K562 (cell line): ENCODE results near the gene PDE11A. TPM values are rescaled to one million over a fixed set of nuclear protein-coding genes. Genes with fewer than 3 reads are reported as not detected.

ENCODE experiments used
- BRF1 ChIP-seq: IDR thresholded peaks from 3 replicates; pipeline ENCODE4 v1.6.1; 2011; ENCODE audit warnings: borderline replicate concordance, mild to moderate bottlenecking; ENCODE audit not compliant: insufficient read length; ENCODE audit errors: extremely low read depth
- CBX1 ChIP-seq: sonication (generic); IDR thresholded peaks from 2 replicates; pipeline ENCODE4 v1.6.1; 2016; ENCODE audit warnings: antibody characterized with exemption, low read depth, mild to moderate bottlenecking
- COPS2 ChIP-seq: fragments of 450-650 bp; conservative IDR thresholded peaks from 2 replicates; pipeline ENCODE4 v1.6.1; 2016; ENCODE audit warnings: mild to moderate bottlenecking, moderate library complexity
- ELF1 ChIP-seq: fragments of 200-800 bp; sonication (Bioruptor generic); IDR thresholded peaks from 2 replicates; pipeline ENCODE4 v1.6.1; 2016; ENCODE audit warnings: missing genetic modification characterization, missing compliant biosample characterization
- FOS ChIP-seq: IDR thresholded peaks from 3 replicates; pipeline ENCODE4 v1.6.1; 2011; ENCODE audit not compliant: insufficient read length; ENCODE audit errors: extremely low read depth
- MLLT1 ChIP-seq, 2 experiments: fragments of 450-650 bp; IDR thresholded peaks; 2 replicates each; pipeline ENCODE4 v1.6.1; 2016
- PKNOX1 ChIP-seq: fragments of 450-650 bp; IDR thresholded peaks from 2 replicates; pipeline ENCODE4 v1.6.1; 2016
- POLR2AphosphoS2 ChIP-seq: IDR thresholded peaks from 2 replicates; pipeline ENCODE4 v1.6.1; 2012; ENCODE audit warnings: low read length, improper control_type of control experiment
- POLR3A ChIP-seq: IDR thresholded peaks from 2 replicates; pipeline ENCODE4 v1.6.1; 2011; ENCODE audit warnings: borderline replicate concordance, mild to moderate bottlenecking, moderate library complexity; ENCODE audit not compliant: insufficient read length, insufficient read depth; ENCODE audit errors: extremely low read depth
- RNF2 ChIP-seq: sonication (generic); IDR thresholded peaks from 2 replicates; pipeline ENCODE4 v1.6.1; 2016
- SOX6 ChIP-seq: fragments of 450-650 bp; IDR thresholded peaks from 2 replicates; pipeline ENCODE4 v1.6.1; 2014; ENCODE audit warnings: mild to moderate bottlenecking
- TCF7 ChIP-seq: sonication (generic); IDR thresholded peaks from 2 replicates; pipeline ENCODE4 v1.6.1; 2016; ENCODE audit warnings: antibody characterized with exemption, borderline replicate concordance
- YBX1 ChIP-seq: fragments of 450-650 bp; IDR thresholded peaks from 2 replicates; pipeline ENCODE4 v1.7.1; 2016; ENCODE audit warnings: mild to moderate bottlenecking
- ZBTB40 ChIP-seq, 2 experiments: fragments of 450-650 bp in 1 of 2; sonication (generic) in 1 of 2; formaldehyde crosslinking in 1 of 2; IDR thresholded peaks; 2 replicates each; pipeline versions ENCODE4 v1.7.1 to v1.9.0; 2016 to 2022; ENCODE audit warnings: inconsistent platforms in 1 of 2, mild to moderate bottlenecking in 1 of 2, missing genetic modification reagents in 1 of 2
- ZNF347 ChIP-seq: fragments of 450-650 bp; formaldehyde crosslinking; IDR thresholded peaks from 2 replicates; pipeline ENCODE4 v1.4.0; 2020; ENCODE audit warnings: low read depth, mild to moderate bottlenecking, moderate library complexity
- polyA plus RNA-seq, 8 experiments: library from polyadenylated mRNA; depleted of rRNA in 4 of 8; stranded (reverse) in 5 of 8; unstranded in 3 of 8; fragments of >200 nt; fragmentation: Nextera tagmentation in 2 of 8; fragmentation: Illumina TruSeq in 1 of 8; extraction: Ambion mirVana in 2 of 8; extraction: Trizol in 1 of 8; gene quantifications; 2 replicates each; pipeline versions ENCODE4 v1.2.1 to v1.2.3, GENCODE V29; 2011 to 2014; ENCODE audit warnings: inconsistent platforms in 1 of 8, missing spikeins in 1 of 8
- total RNA-seq, 7 experiments: library from RNA; depleted of rRNA in 6 of 7; stranded (reverse); fragments of >200 nt in 6 of 7; fragmentation: Illumina TruSeq in 2 of 7; extraction: Trizol in 2 of 7; gene quantifications; 2 replicates each; pipeline versions ENCODE4 v1.2.1 to v1.2.3, GENCODE V29; 2011 to 2021; ENCODE audit warnings: low replicate concordance in 1 of 7

PDE11A gene
- total and polyA plus RNA-seq, 9 of the 15 experiments (the other 6 are each of a cell fraction or from before 2014, with no cell fraction given), result 3.2 to 22.1 (median 5.7) TPM

GRCh38 chr2:177679611-177680605 is 392.7 kb downstream of the PDE11A start (continued):
- 0 out of 2 replicates have a peak, but pooled peaks have one; percentile 40 for TF ChIP-seq ZBTB40 (IDR thresholded peaks at IDR 0.05)
- no peak for TF ChIP-seq ZBTB40 (CRISPR knock-in tag; IDR thresholded peaks at IDR 0.05)
- TF ChIP-seq RNF2, result no peak
- no peak for TF ChIP-seq ZNF347
- peak; percentile 40; the same call in 1 of the 2 replicates for TF ChIP-seq PKNOX1
- TF ChIP-seq COPS2, result no peak
- TF ChIP-seq POLR3A, result no peak
- TF ChIP-seq ELF1 (tag), result no peak
- TF ChIP-seq YBX1, result no peak
- TF ChIP-seq SOX6, result peak; percentile 99
- TF ChIP-seq MLLT1 (IDR thresholded peaks at IDR 0.05), result no peak
- no peak for TF ChIP-seq FOS
- TF ChIP-seq BRF1, result no peak
- TF ChIP-seq CBX1, result no peak
- TF ChIP-seq POLR2AphosphoS2, result no peak
- TF ChIP-seq TCF7, result no peak
